Fibroblast of peridontal ligament (primary cell): ENCODE measurements around the gene KLF6.

Experiments
- DNase-seq: peaks from one replicate; pipeline ENCODE4 v3.0.0-alpha.2; 2010; ENCODE audit errors: extremely low read depth

Gene KLF6

GRCh38 chr10:3729397-3729976, 55.5 kb downstream of the KLF6 start:
- DNase-seq = peak; percentile 30

GRCh38 chr10:3728563-3728962, 56.4 kb downstream of the KLF6 start:
- no peak for DNase-seq

- no peak for DNase-seq
Measured at GRCh38 chr10:3727268-3727667, 57.7 kb downstream of the KLF6 start.
